Heart left ventricle (tissue), 16 donors: ENCODE results near the gene ITGA3. TPM values are rescaled to one million over a fixed set of nuclear protein-coding genes. Genes with fewer than 3 reads are reported as not detected.
A peak's percentile ranks its signal among the peaks of the same experiment; 100 is the strongest.

Source experiments
- ATAC-seq, 4 donors: fragments of 200-7000 bp; cut with Tn5 transposase; one replicate each; pipeline ENCODE4 v1.9.1; 2020 to 2022; ENCODE audit warnings: moderate library complexity in 4 of 4, mild to moderate bottlenecking in 3 of 4, moderate number of reproducible peaks in 1 of 4
- DNase-seq, 5 donors: peaks; one replicate each; pipeline ENCODE4 v3.0.0-alpha.2; 2020
- H3K27ac ChIP-seq, 12 donors: fragments of 200-600 bp; sonication (generic) in 4 of 12; one replicate each; pipeline versions ENCODE4 v1.5.0 to v1.8.0; 2016 to 2022; ENCODE audit warnings: mild to moderate bottlenecking in 2 of 12
- H3K27me3 ChIP-seq, 9 donors: fragments of 200-600 bp; sonication (generic) in 2 of 9; one replicate each; pipeline versions ENCODE4 v1.5.1 to v1.8.0; 2016 to 2022; ENCODE audit warnings: mild to moderate bottlenecking in 3 of 9
- H3K36me3 ChIP-seq, 9 donors: fragments of 200-600 bp; sonication (generic) in 2 of 9; one replicate each; pipeline versions ENCODE4 v1.5.0 to v1.8.0; 2018 to 2022; ENCODE audit warnings: mild to moderate bottlenecking in 2 of 9
- H3K4me1 ChIP-seq, 12 donors: fragments of 200-600 bp; sonication (generic) in 4 of 12; one replicate each; pipeline versions ENCODE4 v1.5.0 to v1.8.0; 2016 to 2022; ENCODE audit warnings: mild to moderate bottlenecking in 3 of 12
- H3K4me3 ChIP-seq, 12 donors: fragments of 200-600 bp; sonication (generic) in 4 of 12; one replicate each; pipeline versions ENCODE4 v1.5.0 to v1.8.0; 2017 to 2022; ENCODE audit warnings: mild to moderate bottlenecking in 9 of 12, moderate library complexity in 4 of 12
- H3K9me3 ChIP-seq, 12 donors: fragments of 200-600 bp; sonication (generic) in 4 of 12; one replicate each; pipeline versions ENCODE4 v1.5.0 to v1.8.0; 2016 to 2022; ENCODE audit warnings: mild to moderate bottlenecking in 1 of 12
- CTCF ChIP-seq, 12 donors: fragments of 200-600 bp; sonication (generic) in 4 of 12; IDR thresholded peaks; one replicate each; pipeline versions ENCODE4 v1.5.0 to v1.8.0; 2018 to 2022; ENCODE audit warnings: antibody characterized with exemption in 12 of 12, mild to moderate bottlenecking in 5 of 12
- POLR2A ChIP-seq, 2 donors: fragments of 450-650 bp; IDR thresholded peaks; one replicate each; pipeline ENCODE4 v1.6.1; 2017; ENCODE audit warnings: antibody characterized with exemption in 2 of 2, mild to moderate bottlenecking in 2 of 2, moderate library complexity in 2 of 2
- WGBS, 4 donors: extraction: QIAGEN DNeasy Blood & Tissue Kit in 2 of 4; methylation state at CpG; one replicate each; pipeline versions ENCODE4 v1.1.5 to v1.1.7; 2013 to 2018; 5-methylcytosine and 5-hydroxymethylcytosine counted together
- intact Hi-C, 10 donors: fragments of 100-400 bp; cut with DNase I; formaldehyde crosslinking; loops; one replicate each; pipeline versions ENCODE4 v1.11.1 to v1.14.2; 2022
- polyA plus RNA-seq, 2 donors: library from polyadenylated mRNA; stranded (reverse); fragments of 200-250 nt; gene quantifications; one replicate each; pipeline ENCODE4 v1.2.3, GENCODE V29; 2013
- total RNA-seq, 9 donors: library from RNA; depleted of rRNA in 2 of 9; stranded (reverse); fragments of >200 nt in 2 of 9; fragmentation: NEBNext Ultra II Directional in 3 of 9; extraction: Animal tissue kit (Norgen Biotek cat#: 25700) in 3 of 9; gene quantifications; one replicate each; pipeline versions ENCODE4 v1.1.0 to v1.2.4, GENCODE V29; 2016 to 2023
- donor health status: ischemic (EF 13 %, LVEDD 7.1; RV severe dilation, severe dysfunction).
- donor health status: healthy with polysubstance abuse.
- donor health status: DM: no; HTN: yes; CAD: no.
- donor health status: DM: no; HTN: no; CAD: no.
- donor health status: ischemic (EF 25% LVEDD 6.9; RV normal size, moderate dysfunction).
- donor health status: ischemic (EF 25% LVEDD 5.7; RV mildly dilated, moderate dysfunction).
- donor health status: healthy.
- donor health status: DM: yes; HTN: yes; CAD: no.
- donor health status: ischemic (EF 35%, LVEDD 5.7; RV mildly dilated, moderate dysfunction).
- donor health status: nonischemic (EF 11% LVEDD 7.7; RV severe dilation, severe dysfunction).
- donor health status: DM: yes; HTN: yes; CAD: no.
- donor health status: PGD.
- donor health status: ischemic (EF 29% LVEDD 5.4; RV normal size, mild dysfunction).
- donor health status: nonischemic (EF 23%, LVEDD 6.1; RV moderate dilation, normal function).

ITGA3 gene
- total and polyA plus RNA-seq, 11 donors, result 16.8 to 72.9 (median 23.6) TPM

GRCh38 chr17:50027881-50028735 lies 27.8 kb upstream of the ITGA3 start:
- TF ChIP-seq POLR2A (IDR thresholded peaks at IDR 0.05) (no peak), CTCF (IDR thresholded peaks at IDR 0.05) (no peak)
- intact Hi-C loops, result loop anchor here in 7 of 10 donors (1.0 to 10.0 kb wide), 8 partner anchors 25 to 267 kb away; partner anchors contain the start of genes ITGA3 (in 1 of the 7) and PDK2 (in 1 of the 7)
- H3K27me3 ChIP-seq, result peaks cover 0 to 10% (median 0%) of the 10 kb centered on the region in 9 donors
- no peak for DNase-seq
- peaks cover 3 to 17% (median 10%) of the 10 kb centered on the region in 12 donors for H3K4me1 ChIP-seq
- no peaks in the 10 kb centered on the region for H3K36me3 ChIP-seq
- H3K4me3 ChIP-seq, result peak overlapping the region in 1 of 12 donors; percentile 1
- H3K27ac ChIP-seq, result no peak overlapping the region
- no peak for ATAC-seq
- no peaks in the 10 kb centered on the region for H3K9me3 ChIP-seq
- WGBS, 4 donors, result 54 to 67% (median 60%) methylated on average over 13 to 20 of the region's 20 CpGs

- H3K27me3 ChIP-seq, result peaks cover 0 to 10% (median 0%) of the 10 kb centered on the region in 9 donors
- no peaks in the 10 kb centered on the region for H3K9me3 ChIP-seq
- no peak overlapping the region for H3K4me3 ChIP-seq
- WGBS, 4 donors, result 80 to 94% (median 88%) methylated on average over 6 of the region's 6 CpGs
- intact Hi-C loops, result loop anchor here in 3 of 10 donors (5.0 to 10.0 kb wide), 3 partner anchors 34 to 266 kb away; no protein-coding TSS in a partner anchor
- peaks cover 3 to 16% (median 10%) of the 10 kb centered on the region in 12 donors for H3K4me1 ChIP-seq
- no peaks in the 10 kb centered on the region for H3K36me3 ChIP-seq
- TF ChIP-seq POLR2A (IDR thresholded peaks at IDR 0.05) (no peak), CTCF (IDR thresholded peaks at IDR 0.05) (no peak)
- H3K27ac ChIP-seq, result no peak overlapping the region
- DNase-seq (no peak), ATAC-seq (no peak)
Measured at GRCh38 chr17:50028736-50029120, 27.2 kb upstream of the ITGA3 start.

- DNase-seq, result no peak
- Histone ChIP-seq H3K9me3 (no peaks in the 10 kb centered on the region), H3K4me1 (peaks cover 3 to 16% (median 10%) of the 10 kb centered on the region in 12 donors), H3K27me3 (peaks cover 0 to 10% (median 0%) of the 10 kb centered on the region in 9 donors), H3K36me3 (no peaks in the 10 kb centered on the region), H3K27ac (no peak overlapping the region), H3K4me3 (no peak overlapping the region)
- WGBS, 4 donors, result 88 to 94% (median 92%) methylated on average over 4 to 7 of the region's 7 CpGs
- no peak for ATAC-seq
- intact Hi-C loops, result loop anchor here in 3 of 10 donors (5.0 to 10.0 kb wide), 3 partner anchors 33 to 266 kb away; no protein-coding TSS in a partner anchor
- TF ChIP-seq POLR2A (IDR thresholded peaks at IDR 0.05), result no peak
- no peak for TF ChIP-seq CTCF (IDR thresholded peaks at IDR 0.05)
Measured at GRCh38 chr17:50029185-50029584, 26.7 kb upstream of the ITGA3 start.

- peak overlapping the region in 1 of 12 donors; percentile 47 for H3K27ac ChIP-seq
- ATAC-seq (no peak), DNase-seq (no peak)
- H3K4me1 ChIP-seq, result peaks cover 0 to 12% (median 0%) of the 10 kb centered on the region in 12 donors
- intact Hi-C loops, result loop anchor here in 2 of 10 donors (5.0 to 10.0 kb wide), 2 partner anchors 39 to 261 kb away; no protein-coding TSS in a partner anchor
- H3K36me3 ChIP-seq, result no peaks in the 10 kb centered on the region
- H3K4me3 ChIP-seq, result peak overlapping the region in 1 of 12 donors; percentile 5
- H3K27me3 ChIP-seq, result no peaks in the 10 kb centered on the region
- no peak for TF ChIP-seq CTCF (IDR thresholded peaks at IDR 0.05)
- TF ChIP-seq POLR2A (IDR thresholded peaks at IDR 0.05), result no peak
- WGBS, 4 donors, result 64 to 75% (median 71%) methylated on average over 6 of the region's 6 CpGs
- no peaks in the 10 kb centered on the region for H3K9me3 ChIP-seq
Measured at GRCh38 chr17:50033316-50033715, 22.6 kb upstream of the ITGA3 start.
